Measurements from ENCODE around the gene HPRT1. TPM values are rescaled to one million over a fixed set of nuclear protein-coding genes. Genes with fewer than 3 reads are reported as not detected.

HPRT1 gene
- total RNA-seq, 1 donor from 2014 or later: 16.7 TPM

DNA sequence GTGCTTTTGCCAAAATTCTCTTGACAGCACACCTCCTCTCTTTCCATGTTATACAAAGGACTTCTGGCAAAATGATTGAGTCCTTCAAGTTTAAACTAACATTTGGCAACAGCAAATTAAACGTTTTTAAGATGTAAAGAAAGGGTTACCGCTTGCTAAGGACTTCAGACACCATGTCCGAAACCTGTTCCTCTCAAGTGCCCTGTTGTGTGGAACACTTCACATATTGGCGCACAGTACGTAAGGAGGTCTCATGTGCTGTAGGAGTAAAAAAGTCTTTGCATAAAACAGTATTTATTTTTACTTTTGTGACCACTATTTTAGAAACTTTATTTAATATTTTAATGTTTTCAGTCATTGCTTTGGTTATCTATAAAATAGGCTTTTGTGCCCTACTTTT is 33.7 kb upstream of the HPRT1 start:
- Mint-ChIP-seq H3K4me3 (ENCODE audit: low read depth) (no peak overlapping the region), H3K9me3 (ENCODE audit: low read depth) (peaks cover 7% of the 10 kb centered on the region), H3K36me3 (ENCODE audit: insufficient read depth) (peaks cover 4% of the 10 kb centered on the region), H3K27ac (no peak overlapping the region), H3K4me1 (ENCODE audit: low read depth) (peaks cover 10% of the 10 kb centered on the region), H3K27me3 (no peaks in the 10 kb centered on the region)
- TF ChIP-seq, protein P1, sequence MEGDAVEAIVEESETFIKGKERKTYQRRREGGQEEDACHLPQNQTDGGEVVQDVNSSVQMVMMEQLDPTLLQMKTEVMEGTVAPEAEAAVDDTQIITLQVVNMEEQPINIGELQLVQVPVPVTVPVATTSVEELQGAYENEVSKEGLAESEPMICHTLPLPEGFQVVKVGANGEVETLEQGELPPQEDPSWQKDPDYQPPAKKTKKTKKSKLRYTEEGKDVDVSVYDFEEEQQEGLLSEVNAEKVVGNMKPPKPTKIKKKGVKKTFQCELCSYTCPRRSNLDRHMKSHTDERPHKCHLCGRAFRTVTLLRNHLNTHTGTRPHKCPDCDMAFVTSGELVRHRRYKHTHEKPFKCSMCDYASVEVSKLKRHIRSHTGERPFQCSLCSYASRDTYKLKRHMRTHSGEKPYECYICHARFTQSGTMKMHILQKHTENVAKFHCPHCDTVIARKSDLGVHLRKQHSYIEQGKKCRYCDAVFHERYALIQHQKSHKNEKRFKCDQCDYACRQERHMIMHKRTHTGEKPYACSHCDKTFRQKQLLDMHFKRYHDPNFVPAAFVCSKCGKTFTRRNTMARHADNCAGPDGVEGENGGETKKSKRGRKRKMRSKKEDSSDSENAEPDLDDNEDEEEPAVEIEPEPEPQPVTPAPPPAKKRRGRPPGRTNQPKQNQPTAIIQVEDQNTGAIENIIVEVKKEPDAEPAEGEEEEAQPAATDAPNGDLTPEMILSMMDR (IDR thresholded peaks at IDR 0.05; ENCODE audit: unreplicated experiment): no peak
- no peak for DNase-seq (ENCODE audit: low spot score, unreplicated experiment)

DNA sequence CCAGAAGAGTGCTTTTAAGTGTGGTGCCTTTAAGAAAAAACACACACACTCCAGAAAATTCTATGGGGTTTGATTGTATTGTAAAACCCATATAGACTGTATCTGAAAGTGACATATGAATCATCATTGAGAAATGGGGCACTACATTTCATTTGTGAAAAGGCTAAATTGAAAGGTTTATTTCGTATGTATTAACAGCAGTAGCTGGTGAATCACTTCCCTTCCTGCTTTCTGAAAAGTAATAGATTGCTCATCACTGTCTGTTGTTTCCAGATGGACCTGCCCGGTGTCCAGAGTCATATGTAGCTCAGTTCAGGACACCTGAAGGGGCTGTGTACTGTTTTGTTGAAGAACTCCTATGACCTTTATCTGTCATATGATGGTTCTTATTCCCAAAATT is 28.1 kb upstream of the HPRT1 start:
- no peak overlapping the region for H3K4me3 Mint-ChIP-seq (ENCODE audit: low read depth)
- TF ChIP-seq, protein P1 (IDR thresholded peaks at IDR 0.05; ENCODE audit: unreplicated experiment): no peak
- H3K9me3 Mint-ChIP-seq (ENCODE audit: low read depth): peaks cover 13% of the 10 kb centered on the region
- H3K36me3 Mint-ChIP-seq (ENCODE audit: insufficient read depth): peaks cover 12% of the 10 kb centered on the region
- H3K27me3 Mint-ChIP-seq: no peaks in the 10 kb centered on the region
- H3K4me1 Mint-ChIP-seq (ENCODE audit: low read depth): no peaks in the 10 kb centered on the region
- no peak overlapping the region for H3K27ac Mint-ChIP-seq
- no peak for DNase-seq (ENCODE audit: low spot score, unreplicated experiment)

DNA sequence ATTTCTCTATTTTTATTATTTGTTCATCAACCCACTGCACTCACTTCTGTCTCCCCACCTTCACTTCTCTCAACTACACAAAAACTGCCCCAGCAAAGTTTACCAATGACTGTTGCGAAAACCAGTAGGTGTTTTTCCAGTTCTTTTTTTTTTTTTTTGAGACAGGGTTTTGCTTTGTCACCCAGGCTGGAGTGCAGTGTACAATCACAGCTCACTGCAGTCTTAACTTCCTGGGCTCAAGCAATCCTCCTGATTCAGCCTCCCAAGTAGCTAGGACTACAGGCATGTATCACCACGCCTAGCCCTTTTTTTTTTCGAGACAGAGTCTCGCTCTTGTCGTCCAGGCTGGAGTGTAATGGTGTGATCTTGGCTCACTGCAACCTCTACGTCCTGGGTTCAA is 24.1 kb upstream of the HPRT1 start:
- H3K27me3 Mint-ChIP-seq: no peaks in the 10 kb centered on the region
- H3K27ac Mint-ChIP-seq: no peak overlapping the region
- DNase-seq (ENCODE audit: low spot score, unreplicated experiment): no peak
- peaks cover 10% of the 10 kb centered on the region for H3K9me3 Mint-ChIP-seq (ENCODE audit: low read depth)
- H3K4me1 Mint-ChIP-seq (ENCODE audit: low read depth): no peaks in the 10 kb centered on the region
- no peak overlapping the region for H3K4me3 Mint-ChIP-seq (ENCODE audit: low read depth)
- TF ChIP-seq, protein P1 (IDR thresholded peaks at IDR 0.05; ENCODE audit: unreplicated experiment): no peak
- H3K36me3 Mint-ChIP-seq (ENCODE audit: insufficient read depth): peaks cover 16% of the 10 kb centered on the region

DNA sequence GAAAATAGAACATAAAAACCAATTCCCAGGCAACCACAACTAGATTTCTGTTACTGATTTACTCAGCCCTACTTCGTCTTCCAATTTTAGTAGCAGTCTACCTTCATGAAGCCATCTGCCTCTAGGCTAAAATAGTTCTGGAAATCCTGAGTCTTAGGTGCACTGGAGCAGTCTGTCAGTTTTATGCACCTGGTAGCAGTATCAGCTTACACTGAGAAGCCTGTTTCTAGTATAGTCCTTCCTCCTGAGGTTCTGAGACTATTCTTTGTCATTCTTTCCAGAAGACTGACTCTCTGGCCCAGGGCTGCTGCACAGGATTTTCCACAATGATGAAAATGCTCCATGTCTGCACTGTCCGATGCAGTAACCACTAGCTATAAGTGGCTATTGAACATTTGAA is 16.9 kb upstream of the HPRT1 start:
- Mint-ChIP-seq H3K9me3 (ENCODE audit: low read depth) (peaks cover 4% of the 10 kb centered on the region), H3K4me3 (ENCODE audit: low read depth) (no peak overlapping the region), H3K36me3 (ENCODE audit: insufficient read depth) (peaks cover 6% of the 10 kb centered on the region), H3K27ac (peak overlapping the region; percentile 34), H3K4me1 (ENCODE audit: low read depth) (peaks cover 6% of the 10 kb centered on the region), H3K27me3 (no peaks in the 10 kb centered on the region)
- TF ChIP-seq, protein P1 (IDR thresholded peaks at IDR 0.05; ENCODE audit: unreplicated experiment): no peak
- no peak for DNase-seq (ENCODE audit: low spot score, unreplicated experiment)

DNA sequence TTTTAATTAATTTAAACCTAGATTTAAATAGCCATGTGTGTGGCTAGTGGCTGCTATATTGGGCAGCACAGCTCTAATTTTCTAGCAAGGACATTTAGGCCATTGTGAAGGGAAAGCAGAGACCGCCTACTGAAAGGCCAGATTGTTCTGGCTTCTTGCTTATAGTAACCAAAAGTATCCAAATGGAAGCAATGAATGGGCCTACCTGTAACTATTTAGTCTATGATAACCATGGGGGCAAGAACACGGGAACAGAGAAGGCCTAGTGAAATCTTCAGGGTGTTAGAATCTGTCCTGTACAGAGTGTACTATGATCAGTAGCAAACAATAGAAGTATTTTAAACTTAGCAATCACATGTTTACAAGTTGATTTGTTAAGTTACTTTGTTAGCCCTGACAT is 16.5 kb upstream of the HPRT1 start:
- H3K4me1 Mint-ChIP-seq (ENCODE audit: low read depth): peaks cover 6% of the 10 kb centered on the region
- DNase-seq (ENCODE audit: low spot score, unreplicated experiment): no peak
- peaks cover 4% of the 10 kb centered on the region for H3K9me3 Mint-ChIP-seq (ENCODE audit: low read depth)
- no peaks in the 10 kb centered on the region for H3K27me3 Mint-ChIP-seq
- no peak overlapping the region for H3K27ac Mint-ChIP-seq
- no peak overlapping the region for H3K4me3 Mint-ChIP-seq (ENCODE audit: low read depth)
- peaks cover 7% of the 10 kb centered on the region for H3K36me3 Mint-ChIP-seq (ENCODE audit: insufficient read depth)
- TF ChIP-seq, protein P1 (IDR thresholded peaks at IDR 0.05; ENCODE audit: unreplicated experiment): no peak
